Amygdala (tissue), 56 donors: ENCODE measurements around the gene ERICH6B.

Experiments used
- DNase-seq, 56 donors: peaks; one replicate each; lab custom pipeline; 2025; lab: John Stamatoyannopoulos, UW

Gene ERICH6B

GRCh38 chr13:45508776-45509175 lies 106.8 kb downstream of the ERICH6B start:
- DNase-seq, result no peak

- no peak for DNase-seq
Observed at GRCh38 chr13:45506811-45507210, 108.7 kb downstream of the ERICH6B start.

GRCh38 chr13:45503658-45504057 lies 111.9 kb downstream of the ERICH6B start:
- no peak for DNase-seq

- DNase-seq, result no peak
Observed at GRCh38 chr13:45501175-45501526, 114.4 kb downstream of the ERICH6B start.

- no peak for DNase-seq
Observed at GRCh38 chr13:45500492-45501174, 114.9 kb downstream of the ERICH6B start.

- no peak for DNase-seq
Observed at GRCh38 chr13:45496942-45497341, 118.6 kb downstream of the ERICH6B start.

GRCh38 chr13:45492538-45492937 lies 123.0 kb downstream of the ERICH6B start:
- DNase-seq, result no peak
